ENCODE data around the gene ALDH6A1. TPM values are rescaled to one million over a fixed set of nuclear protein-coding genes. Genes with fewer than 3 reads are reported as not detected.

Gene ALDH6A1
- total RNA-seq, 4 donors from 2014 or later, result 12.7 to 37.5 (median 20.0) TPM

DNA sequence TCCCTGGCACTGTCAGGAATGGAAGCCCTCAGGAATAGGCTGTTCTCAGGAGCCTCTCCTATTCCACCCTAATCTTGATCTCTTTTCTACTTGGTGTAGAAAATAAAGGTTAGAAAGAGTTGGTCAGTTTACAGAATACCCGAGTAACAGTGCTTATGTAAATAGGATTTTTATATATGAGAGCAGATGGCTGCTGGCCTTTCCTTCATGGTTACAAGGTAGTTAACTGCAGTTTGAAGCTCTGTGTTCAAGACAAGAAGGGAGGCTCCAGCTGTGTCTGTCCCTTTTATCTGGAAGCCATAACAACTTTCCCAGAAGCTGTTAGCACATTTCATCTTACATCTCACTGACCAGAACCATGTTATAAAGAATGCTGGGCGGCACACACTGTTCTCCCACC, 42.0 kb downstream of the ALDH6A1 start:
- TF ChIP-seq POLR2A (IDR thresholded peaks at IDR 0.05), result no peak
- TF ChIP-seq, protein P1, sequence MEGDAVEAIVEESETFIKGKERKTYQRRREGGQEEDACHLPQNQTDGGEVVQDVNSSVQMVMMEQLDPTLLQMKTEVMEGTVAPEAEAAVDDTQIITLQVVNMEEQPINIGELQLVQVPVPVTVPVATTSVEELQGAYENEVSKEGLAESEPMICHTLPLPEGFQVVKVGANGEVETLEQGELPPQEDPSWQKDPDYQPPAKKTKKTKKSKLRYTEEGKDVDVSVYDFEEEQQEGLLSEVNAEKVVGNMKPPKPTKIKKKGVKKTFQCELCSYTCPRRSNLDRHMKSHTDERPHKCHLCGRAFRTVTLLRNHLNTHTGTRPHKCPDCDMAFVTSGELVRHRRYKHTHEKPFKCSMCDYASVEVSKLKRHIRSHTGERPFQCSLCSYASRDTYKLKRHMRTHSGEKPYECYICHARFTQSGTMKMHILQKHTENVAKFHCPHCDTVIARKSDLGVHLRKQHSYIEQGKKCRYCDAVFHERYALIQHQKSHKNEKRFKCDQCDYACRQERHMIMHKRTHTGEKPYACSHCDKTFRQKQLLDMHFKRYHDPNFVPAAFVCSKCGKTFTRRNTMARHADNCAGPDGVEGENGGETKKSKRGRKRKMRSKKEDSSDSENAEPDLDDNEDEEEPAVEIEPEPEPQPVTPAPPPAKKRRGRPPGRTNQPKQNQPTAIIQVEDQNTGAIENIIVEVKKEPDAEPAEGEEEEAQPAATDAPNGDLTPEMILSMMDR (IDR thresholded peaks at IDR 0.05), result no peak
- DNase-seq (ENCODE audit: low spot score in 2 of 2), result no peak
- intact Hi-C loops (cut with DNase I; ENCODE audit: low total_unique reads), result no loop called here
- no peak overlapping the region for H3K4me3 ChIP-seq (ENCODE audit: low read depth, poor library complexity, severe bottlenecking)
- WGBS, 2 donors, result 60 to 84% methylated on average over 2 of the region's 2 CpGs

DNA sequence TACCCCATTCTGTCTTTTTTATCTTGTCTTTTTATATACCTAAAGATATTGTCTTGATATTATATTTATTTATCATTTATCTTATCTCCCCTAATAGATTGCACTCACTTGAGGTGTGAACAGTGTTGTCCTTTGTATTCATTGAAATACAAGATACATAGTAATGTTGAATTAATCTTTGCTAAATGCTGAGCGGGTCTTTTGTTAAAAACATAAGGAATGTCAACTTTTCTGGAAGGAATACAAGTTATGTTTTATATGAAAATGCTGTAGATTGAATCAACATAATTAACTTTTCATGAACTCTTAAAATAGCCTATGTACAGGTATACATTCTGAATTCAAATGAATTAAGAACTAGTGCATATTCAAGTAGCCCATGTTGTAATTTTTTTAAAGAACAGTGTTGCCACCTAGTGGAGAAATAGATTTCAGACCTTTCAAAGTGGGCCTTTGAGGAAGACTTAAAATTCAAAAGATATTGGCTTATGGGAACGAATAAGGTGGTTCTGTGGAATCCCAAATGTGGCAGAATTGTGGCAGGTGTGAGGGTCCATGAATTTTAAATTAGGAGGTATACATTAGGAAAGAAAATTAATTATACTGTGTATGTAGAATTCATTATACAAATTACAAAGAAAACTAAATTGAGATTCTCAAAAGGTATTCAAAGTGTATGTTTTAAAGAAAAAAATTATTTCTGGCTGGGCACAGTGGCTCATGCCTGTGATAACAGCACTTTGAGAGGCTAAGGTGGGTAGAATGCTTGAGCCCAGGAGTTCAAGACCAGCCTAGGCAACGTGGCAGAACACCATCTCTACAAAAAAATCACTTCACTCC, 46.0 kb downstream of the ALDH6A1 start:
- H3K4me3 ChIP-seq (ENCODE audit: low read depth, poor library complexity, severe bottlenecking), result no peak overlapping the region
- DNase-seq (ENCODE audit: low spot score in 2 of 2), result no peak
- intact Hi-C loops (cut with DNase I; ENCODE audit: low total_unique reads), result no loop called here
- TF ChIP-seq POLR2A (IDR thresholded peaks at IDR 0.05), result no peak
- TF ChIP-seq, protein P1 (IDR thresholded peaks at IDR 0.05), result no peak
- 64 to 66% methylated on average over 3 of the region's 3 CpGs for WGBS, 2 donors

DNA sequence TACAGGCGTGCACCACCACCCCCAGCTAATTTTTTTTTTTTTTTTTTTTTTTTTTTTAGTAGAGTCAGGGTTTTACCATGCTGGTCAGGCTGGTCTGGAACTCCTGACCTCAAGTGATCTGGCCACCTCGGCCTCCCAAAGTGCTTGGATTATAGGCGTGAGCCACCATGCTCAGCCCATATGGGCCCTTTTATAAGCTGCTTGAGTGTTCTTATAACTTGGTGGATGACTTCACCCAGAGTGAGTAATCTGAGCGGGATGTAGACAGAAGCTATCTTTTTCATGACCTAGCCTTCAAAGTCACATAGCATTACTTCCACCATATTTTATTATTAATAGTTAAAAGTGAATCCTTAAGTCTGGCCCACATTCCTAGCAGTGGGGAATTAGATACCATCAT, 48.7 kb downstream of the ALDH6A1 start:
- no peak for DNase-seq (ENCODE audit: low spot score in 2 of 2)
- 90 to 95% methylated on average over 4 of the region's 4 CpGs for WGBS, 2 donors
- TF ChIP-seq, protein P1 (IDR thresholded peaks at IDR 0.05), result no peak
- no peak for TF ChIP-seq POLR2A (IDR thresholded peaks at IDR 0.05)
- H3K4me3 ChIP-seq (ENCODE audit: low read depth, poor library complexity, severe bottlenecking), result no peak overlapping the region
- intact Hi-C loops (cut with DNase I; ENCODE audit: low total_unique reads), result no loop called here

DNA sequence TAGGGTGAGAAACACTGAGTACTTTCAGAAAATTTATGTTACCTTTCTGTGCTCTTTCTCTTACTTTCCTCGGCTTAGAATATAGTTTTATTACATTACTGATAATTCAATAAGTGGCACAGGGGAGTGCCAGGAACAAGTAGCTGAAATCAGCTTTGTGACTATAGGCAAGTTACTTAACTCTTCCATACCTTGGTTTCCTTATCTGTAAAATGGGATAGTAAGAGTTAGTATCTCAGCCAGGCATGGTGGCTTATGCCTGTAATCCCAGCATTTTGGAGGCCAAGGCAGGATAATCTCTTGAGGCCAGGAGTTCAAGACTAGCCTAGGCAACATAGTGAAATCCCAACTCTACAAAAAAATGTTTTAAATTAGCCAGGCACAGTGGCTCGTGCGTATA, 49.7 kb downstream of the ALDH6A1 start:
- H3K4me3 ChIP-seq (ENCODE audit: low read depth, poor library complexity, severe bottlenecking), result no peak overlapping the region
- no peak for DNase-seq (ENCODE audit: low spot score in 2 of 2)
- TF ChIP-seq, protein P1 (IDR thresholded peaks at IDR 0.05), result no peak
- no peak for TF ChIP-seq POLR2A (IDR thresholded peaks at IDR 0.05)
- 74 to 88% methylated on average over 3 of the region's 3 CpGs for WGBS, 2 donors
- intact Hi-C loops (cut with DNase I; ENCODE audit: low total_unique reads), result no loop called here

DNA sequence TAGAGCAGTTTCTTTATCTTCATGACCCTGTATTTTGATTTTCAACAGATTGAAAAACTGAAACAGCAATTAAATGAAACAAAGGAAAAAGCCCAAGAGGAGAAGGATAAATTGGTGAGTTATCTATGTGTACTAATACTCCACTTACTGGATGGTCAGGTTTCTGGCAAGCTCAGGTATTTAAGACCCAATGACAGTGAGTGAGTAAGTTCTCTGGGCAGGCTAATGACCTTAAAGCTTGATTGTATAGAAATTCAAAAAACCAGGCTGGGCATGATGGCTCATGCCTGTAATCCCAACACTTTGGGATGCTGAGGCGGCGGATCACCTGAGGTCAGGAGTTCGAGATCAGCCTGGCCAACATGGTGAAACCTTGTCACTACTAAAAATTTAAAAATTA, 55.1 kb downstream of the ALDH6A1 start:
- 96 to 97% methylated on average over 3 of the region's 3 CpGs for WGBS, 2 donors
- DNase-seq (ENCODE audit: low spot score in 2 of 2), result no peak
- TF ChIP-seq, protein P1 (IDR thresholded peaks at IDR 0.05), result no peak
- TF ChIP-seq POLR2A (IDR thresholded peaks at IDR 0.05), result no peak
- intact Hi-C loops (cut with DNase I; ENCODE audit: low total_unique reads), result loop anchor here (5.0 kb wide), 1 partner anchor 1017 kb away; no protein-coding TSS in a partner anchor
- no peak overlapping the region for H3K4me3 ChIP-seq (ENCODE audit: low read depth, poor library complexity, severe bottlenecking)

All from lower leg skin (tissue), 4 donors.